ENCODE results near the gene NSUN7.
A peak's percentile ranks its signal among the peaks of the same experiment; 100 is the strongest.
"Not testable (repeated sequence)": the region's sequence is repeated elsewhere in the genome, so short reads cannot be mapped to it uniquely, and the experiment has no call there.

NSUN7 gene

GRCh38 chr4:40812386-40812785 lies 62.6 kb downstream of the NSUN7 start:
- no peak for TF ChIP-seq CTCF (conservative IDR thresholded peaks at IDR 0.05; ENCODE audit: low read depth, low read length)
- H3K4me3 ChIP-seq (ENCODE audit: low read depth, low read length), result no peak overlapping the region
- DNase-seq (ENCODE audit: low read depth), result peak; percentile 69

DNA sequence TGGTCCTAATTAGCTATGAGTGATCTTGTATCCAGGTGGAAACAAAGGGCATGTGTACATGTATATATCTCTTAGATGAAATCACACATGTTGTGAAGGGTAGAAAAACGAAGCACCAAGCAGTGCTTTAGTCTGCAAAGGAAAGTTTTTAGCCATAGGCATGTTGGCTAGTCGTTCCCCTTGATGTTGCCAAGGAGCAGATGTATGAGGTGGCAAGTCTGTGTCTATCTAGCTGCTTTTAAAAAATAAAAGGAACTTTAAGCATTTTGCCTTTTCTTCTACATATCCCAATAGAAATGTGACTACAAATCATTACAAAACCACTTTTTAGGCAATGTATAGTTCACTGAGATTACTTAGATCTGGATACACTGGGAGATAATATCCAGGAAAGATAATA lies 63.1 kb downstream of the NSUN7 start:
- no peak for DNase-seq (ENCODE audit: low read depth)
- H3K4me3 ChIP-seq (ENCODE audit: low read depth, low read length), result no peak overlapping the region
- TF ChIP-seq CTCF (conservative IDR thresholded peaks at IDR 0.05; ENCODE audit: low read depth, low read length), result no peak

GRCh38 chr4:40817157-40817556 lies 67.4 kb downstream of the NSUN7 start:
- DNase-seq (ENCODE audit: low read depth); H3K4me3 ChIP-seq (ENCODE audit: low read depth, low read length): not testable (repeated sequence)

DNA sequence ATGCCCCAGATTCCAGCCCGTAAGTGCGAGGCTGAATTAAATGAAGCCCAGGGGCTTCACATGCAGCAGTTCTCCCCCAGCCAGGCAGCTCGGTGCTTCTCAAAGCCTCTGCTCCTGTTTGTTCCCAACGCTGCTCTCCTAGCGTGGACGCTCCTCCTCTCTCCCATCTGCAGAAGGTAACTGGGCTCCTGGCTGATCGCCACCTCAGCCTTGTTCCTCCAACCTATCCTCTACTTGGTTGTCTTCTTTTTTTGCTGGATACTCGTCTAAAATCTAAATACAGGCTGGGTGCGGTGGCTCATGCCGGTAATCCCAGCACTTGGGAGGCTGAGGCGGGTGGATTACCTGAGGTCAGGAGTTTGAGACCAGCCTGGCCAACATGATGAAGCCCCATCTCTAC lies 70.3 kb downstream of the NSUN7 start:
- no peak for TF ChIP-seq CTCF (conservative IDR thresholded peaks at IDR 0.05; ENCODE audit: low read depth, low read length)
- no peak for DNase-seq (ENCODE audit: low read depth)

DNA sequence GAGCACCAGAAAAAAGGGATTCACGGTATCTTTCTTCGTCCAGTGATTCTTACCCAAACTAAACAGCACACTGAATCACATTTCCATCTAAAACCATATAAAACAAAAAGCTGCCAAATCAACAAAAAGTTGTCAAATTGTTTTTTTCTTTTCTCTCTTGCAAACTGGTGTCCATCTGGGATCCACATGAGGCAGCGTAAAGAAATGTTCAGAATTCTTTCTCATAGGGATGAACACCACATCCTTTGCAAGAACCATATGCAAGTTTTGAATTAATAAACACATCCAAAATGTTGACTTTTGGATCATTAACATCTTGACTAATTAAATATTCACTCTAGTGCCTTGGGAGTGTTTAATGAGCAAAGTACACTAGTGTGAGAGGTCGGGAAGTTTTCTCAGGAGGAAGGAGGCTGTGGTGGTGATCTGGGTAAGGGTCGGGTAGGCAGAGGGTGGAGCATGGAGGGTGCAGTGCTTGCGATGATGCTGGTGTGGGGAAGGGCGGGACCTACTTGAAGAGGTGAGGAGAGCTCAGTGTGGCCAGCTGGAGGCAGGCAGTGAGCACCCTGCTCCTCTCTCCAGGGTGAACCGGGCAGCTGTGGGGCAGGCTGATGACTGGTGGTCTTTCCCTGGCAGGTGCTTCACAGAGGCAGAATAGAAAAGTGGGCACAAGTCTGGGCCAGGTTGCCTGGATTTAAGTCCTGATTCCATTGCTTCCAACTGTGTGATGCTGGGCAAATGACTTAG lies 72.8 kb downstream of the NSUN7 start:
- no peak overlapping the region for H3K4me3 ChIP-seq (ENCODE audit: low read depth, low read length)
- TF ChIP-seq CTCF (conservative IDR thresholded peaks at IDR 0.05; ENCODE audit: low read depth, low read length), result no peak
- no peak for DNase-seq (ENCODE audit: low read depth)

More for the DNA sequence above, 70.3 kb downstream of the NSUN7 start:
- H3K4me3 ChIP-seq (ENCODE audit: low read depth, low read length), result no peak overlapping the region

DNA sequence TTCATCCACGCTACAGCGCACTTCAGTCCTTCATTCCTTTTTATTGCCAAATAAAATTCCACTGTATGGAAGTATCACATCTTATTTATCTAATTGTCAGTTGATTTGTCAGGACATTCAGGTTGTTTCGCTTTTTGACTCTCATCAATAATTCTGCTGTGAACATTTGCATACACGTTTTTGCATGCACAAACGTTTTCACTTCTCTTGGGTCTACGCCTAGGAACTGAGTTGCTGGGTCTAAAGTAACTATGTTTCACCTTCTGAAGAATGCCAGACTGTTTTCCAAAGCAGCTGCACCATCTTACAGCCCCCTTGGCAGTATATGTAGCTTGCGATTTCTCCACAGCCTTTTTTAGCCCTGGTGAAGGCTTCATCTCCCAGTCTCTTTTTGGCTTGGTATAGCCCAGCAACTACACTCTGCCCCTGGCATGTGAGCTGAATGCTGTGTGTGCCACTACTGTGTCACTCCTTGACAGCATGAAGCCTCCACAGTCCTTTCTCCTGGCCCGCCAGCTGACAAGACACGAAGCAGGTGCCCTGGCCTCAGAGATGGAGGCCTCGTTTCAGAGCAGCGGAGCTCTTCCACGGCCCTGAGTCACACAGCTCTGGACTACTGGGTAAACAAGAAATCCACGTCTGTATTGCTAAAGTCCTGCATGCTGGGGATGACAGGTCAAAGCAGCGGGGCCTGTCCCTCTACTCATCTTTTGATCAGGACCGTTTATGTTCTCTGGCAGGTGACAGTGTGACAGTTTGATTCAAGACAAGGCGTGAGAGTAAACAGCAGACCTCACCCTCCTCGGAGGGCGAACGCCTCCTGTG lies 75.5 kb downstream of the NSUN7 start:
- no peak for TF ChIP-seq CTCF (conservative IDR thresholded peaks at IDR 0.05; ENCODE audit: low read depth, low read length)
- no peak for DNase-seq (ENCODE audit: low read depth)
- H3K4me3 ChIP-seq (ENCODE audit: low read depth, low read length), result no peak overlapping the region

DNA sequence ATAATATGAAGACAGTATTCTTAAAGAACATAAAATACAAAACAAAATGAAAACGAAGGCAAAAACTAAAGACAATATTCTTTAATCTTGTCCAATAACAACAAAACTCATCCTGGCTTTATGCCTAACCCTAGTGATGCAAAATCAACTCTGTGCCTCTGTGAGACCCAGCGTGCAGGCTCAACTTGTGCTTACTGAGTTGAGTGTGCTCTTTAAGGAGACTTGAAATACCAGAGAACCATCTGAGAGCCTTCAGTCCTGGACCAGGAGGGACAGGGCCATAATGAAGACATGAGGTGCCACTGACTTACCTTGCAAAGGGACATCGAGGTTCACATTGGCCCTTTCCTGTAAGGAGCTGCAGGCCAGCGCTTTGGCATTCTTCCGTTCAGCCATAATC lies 77.1 kb downstream of the NSUN7 start:
- DNase-seq (ENCODE audit: low read depth), result no peak
- H3K4me3 ChIP-seq (ENCODE audit: low read depth, low read length), result no peak overlapping the region
- no peak for TF ChIP-seq CTCF (conservative IDR thresholded peaks at IDR 0.05; ENCODE audit: low read depth, low read length)

Measured in choroid plexus epithelial cell (primary cell).